Choroid plexus epithelial cell (primary cell): Measurements from ENCODE around the gene PHACTR1.

Experiments
- DNase-seq: peaks from one replicate; pipeline ENCODE4 v3.0.0-alpha.2; 2010; ENCODE audit warnings: low read depth
- H3K4me3 ChIP-seq: 2 replicates; pipeline ENCODE4 v1.5.1; 2011; ENCODE audit warnings: low read depth, mild to moderate bottlenecking, control low read depth, low read length, moderate library complexity
- TF ChIP-seq, protein P1 (sequence below): conservative IDR thresholded peaks from 2 replicates; pipeline ENCODE4 v1.5.1; 2011; ENCODE audit warnings: low read depth, mild to moderate bottlenecking, control low read depth, inconsistent platforms, low read length, moderate library complexity

The PHACTR1 gene

DNA sequence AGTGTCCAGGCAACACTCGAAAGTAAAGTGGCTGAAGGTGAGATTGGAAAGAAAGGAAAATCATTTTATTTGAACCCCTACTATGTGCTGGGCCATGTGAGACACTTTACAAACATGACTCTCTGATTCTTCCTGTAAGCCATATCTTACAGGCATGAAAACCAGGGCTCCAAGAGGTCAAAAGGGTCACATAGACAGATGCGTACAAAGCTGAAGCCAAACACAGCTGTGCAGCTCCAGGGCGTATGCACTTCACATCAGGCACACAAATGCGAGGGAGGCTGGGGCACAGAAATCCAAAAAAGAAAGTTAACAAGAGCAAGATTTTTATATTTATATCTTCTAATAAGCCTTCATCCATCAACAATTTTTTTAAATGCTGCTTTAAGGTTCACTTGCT lies 176.5 kb downstream of the PHACTR1 start:
- no peak for DNase-seq
- TF ChIP-seq, protein P1, sequence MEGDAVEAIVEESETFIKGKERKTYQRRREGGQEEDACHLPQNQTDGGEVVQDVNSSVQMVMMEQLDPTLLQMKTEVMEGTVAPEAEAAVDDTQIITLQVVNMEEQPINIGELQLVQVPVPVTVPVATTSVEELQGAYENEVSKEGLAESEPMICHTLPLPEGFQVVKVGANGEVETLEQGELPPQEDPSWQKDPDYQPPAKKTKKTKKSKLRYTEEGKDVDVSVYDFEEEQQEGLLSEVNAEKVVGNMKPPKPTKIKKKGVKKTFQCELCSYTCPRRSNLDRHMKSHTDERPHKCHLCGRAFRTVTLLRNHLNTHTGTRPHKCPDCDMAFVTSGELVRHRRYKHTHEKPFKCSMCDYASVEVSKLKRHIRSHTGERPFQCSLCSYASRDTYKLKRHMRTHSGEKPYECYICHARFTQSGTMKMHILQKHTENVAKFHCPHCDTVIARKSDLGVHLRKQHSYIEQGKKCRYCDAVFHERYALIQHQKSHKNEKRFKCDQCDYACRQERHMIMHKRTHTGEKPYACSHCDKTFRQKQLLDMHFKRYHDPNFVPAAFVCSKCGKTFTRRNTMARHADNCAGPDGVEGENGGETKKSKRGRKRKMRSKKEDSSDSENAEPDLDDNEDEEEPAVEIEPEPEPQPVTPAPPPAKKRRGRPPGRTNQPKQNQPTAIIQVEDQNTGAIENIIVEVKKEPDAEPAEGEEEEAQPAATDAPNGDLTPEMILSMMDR = no peak
- no peak overlapping the region for H3K4me3 ChIP-seq

GRCh38 chr6:12895721-12896120 lies 179.2 kb downstream of the PHACTR1 start:
- DNase-seq = no peak
- H3K4me3 ChIP-seq = no peak overlapping the region
- TF ChIP-seq, protein P1 = no peak

- TF ChIP-seq, protein P1 = no peak
- no peak overlapping the region for H3K4me3 ChIP-seq
- no peak for DNase-seq
These were observed 179.7 kb downstream of the PHACTR1 start for GRCh38 chr6:12896208-12896733.

DNA sequence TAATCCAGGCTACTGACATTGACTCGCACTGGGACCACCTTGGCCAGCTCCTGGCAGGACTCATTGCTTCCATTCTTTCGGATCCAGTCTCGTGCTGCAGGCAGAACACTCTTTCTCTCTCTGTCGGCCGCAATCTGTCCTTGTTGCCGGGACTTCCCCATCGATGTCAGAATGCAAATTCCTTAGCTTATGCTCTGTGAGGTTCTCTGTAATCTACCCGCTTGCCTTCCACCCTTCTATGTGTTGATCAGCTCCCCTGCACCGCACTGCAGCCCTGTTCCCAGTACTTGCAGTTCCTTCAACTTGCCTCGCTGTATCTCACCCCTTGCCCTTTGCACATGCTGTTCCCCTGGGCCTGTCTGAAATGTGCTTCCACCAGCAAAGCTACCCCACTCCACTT lies 182.0 kb downstream of the PHACTR1 start:
- TF ChIP-seq, protein P1 = no peak

GRCh38 chr6:12899046-12899833 lies 182.7 kb downstream of the PHACTR1 start:
- TF ChIP-seq, protein P1 = no peak
- no peak for DNase-seq
- H3K4me3 ChIP-seq = no peak overlapping the region

More for the DNA sequence above, 182.0 kb downstream of the PHACTR1 start:
- no peak overlapping the region for H3K4me3 ChIP-seq
- no peak for DNase-seq

DNA sequence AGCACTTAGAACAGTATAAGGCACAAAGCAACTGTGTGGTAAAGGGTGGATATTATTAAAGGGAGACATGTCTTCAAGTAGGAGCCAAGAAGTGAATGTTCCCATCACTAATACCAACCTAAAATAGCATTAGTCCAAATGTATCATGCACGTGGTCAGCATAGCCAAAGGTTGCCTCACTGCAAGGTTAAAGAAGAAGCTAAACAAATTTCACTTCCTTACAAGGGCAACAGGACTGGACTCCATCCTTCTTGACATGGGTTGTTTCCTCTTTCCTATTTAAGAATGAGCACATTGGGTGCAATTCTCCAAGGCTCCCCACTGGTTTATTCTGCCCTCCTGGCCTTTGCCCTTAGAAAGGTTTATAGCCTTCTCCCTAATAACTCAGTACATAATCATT lies 186.7 kb downstream of the PHACTR1 start:
- peak; percentile 1 for DNase-seq

More for the DNA sequence above, 186.7 kb downstream of the PHACTR1 start:
- TF ChIP-seq, protein P1 = no peak
- no peak overlapping the region for H3K4me3 ChIP-seq
